ENCODE data around the gene PHKG2.

GRCh38 chr16:30728321-30728720 is 19.9 kb upstream of the PHKG2 start:
- no peak for TF ChIP-seq POLR2A (IDR thresholded peaks at IDR 0.05)
- TF ChIP-seq, protein P1, sequence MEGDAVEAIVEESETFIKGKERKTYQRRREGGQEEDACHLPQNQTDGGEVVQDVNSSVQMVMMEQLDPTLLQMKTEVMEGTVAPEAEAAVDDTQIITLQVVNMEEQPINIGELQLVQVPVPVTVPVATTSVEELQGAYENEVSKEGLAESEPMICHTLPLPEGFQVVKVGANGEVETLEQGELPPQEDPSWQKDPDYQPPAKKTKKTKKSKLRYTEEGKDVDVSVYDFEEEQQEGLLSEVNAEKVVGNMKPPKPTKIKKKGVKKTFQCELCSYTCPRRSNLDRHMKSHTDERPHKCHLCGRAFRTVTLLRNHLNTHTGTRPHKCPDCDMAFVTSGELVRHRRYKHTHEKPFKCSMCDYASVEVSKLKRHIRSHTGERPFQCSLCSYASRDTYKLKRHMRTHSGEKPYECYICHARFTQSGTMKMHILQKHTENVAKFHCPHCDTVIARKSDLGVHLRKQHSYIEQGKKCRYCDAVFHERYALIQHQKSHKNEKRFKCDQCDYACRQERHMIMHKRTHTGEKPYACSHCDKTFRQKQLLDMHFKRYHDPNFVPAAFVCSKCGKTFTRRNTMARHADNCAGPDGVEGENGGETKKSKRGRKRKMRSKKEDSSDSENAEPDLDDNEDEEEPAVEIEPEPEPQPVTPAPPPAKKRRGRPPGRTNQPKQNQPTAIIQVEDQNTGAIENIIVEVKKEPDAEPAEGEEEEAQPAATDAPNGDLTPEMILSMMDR (IDR thresholded peaks at IDR 0.05) = no peak

All from uterus (tissue), 2 donors.